GM23338 (cell line): ENCODE measurements around the gene VOPP1.

Experiments
- POLR2AphosphoS5 ChIP-seq: IDR thresholded peaks from 2 replicates; pipeline ENCODE4 v1.6.1; 2016; ENCODE audit warnings: antibody characterized with exemption, low read depth
- TF ChIP-seq, protein P1 (sequence below), 2 experiments: fragments of 200-600 bp in 1 of 2; sonication (generic) in 1 of 2; conservative IDR thresholded peaks; 2 replicates each; pipeline versions ENCODE4 v1.5.1 to v1.6.1; 2016 to 2017; ENCODE audit warnings: antibody characterized with exemption in 2 of 2, low read depth in 2 of 2, mild to moderate bottlenecking in 2 of 2, moderate library complexity in 1 of 2

DNA sequence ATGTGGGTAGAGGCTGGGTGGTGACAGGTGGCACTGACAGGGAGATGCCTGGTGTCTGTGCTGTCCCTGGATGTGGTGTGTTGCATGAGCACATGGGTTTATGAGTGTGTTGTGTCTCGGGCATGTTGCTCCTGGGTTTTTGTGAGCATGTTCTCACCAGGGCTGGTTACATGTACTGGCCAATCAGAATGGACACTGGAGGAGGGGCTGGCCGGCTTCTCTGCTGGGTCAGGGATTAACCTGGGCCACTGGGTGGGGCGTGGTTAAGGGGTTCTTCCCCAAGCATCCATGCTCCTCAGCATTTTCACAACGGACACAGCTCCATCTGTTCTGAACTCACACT, 20.8 kb upstream of the VOPP1 start:
- TF ChIP-seq POLR2AphosphoS5, result no peak
- TF ChIP-seq, protein P1, sequence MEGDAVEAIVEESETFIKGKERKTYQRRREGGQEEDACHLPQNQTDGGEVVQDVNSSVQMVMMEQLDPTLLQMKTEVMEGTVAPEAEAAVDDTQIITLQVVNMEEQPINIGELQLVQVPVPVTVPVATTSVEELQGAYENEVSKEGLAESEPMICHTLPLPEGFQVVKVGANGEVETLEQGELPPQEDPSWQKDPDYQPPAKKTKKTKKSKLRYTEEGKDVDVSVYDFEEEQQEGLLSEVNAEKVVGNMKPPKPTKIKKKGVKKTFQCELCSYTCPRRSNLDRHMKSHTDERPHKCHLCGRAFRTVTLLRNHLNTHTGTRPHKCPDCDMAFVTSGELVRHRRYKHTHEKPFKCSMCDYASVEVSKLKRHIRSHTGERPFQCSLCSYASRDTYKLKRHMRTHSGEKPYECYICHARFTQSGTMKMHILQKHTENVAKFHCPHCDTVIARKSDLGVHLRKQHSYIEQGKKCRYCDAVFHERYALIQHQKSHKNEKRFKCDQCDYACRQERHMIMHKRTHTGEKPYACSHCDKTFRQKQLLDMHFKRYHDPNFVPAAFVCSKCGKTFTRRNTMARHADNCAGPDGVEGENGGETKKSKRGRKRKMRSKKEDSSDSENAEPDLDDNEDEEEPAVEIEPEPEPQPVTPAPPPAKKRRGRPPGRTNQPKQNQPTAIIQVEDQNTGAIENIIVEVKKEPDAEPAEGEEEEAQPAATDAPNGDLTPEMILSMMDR (conservative IDR thresholded peaks at IDR 0.05; ENCODE audit: low read depth in 2 of 2), result no peak
